Ramos (cell line): ENCODE measurements around the gene SRGAP3.
"Not testable (repeated sequence)": the region's sequence is repeated elsewhere in the genome, so short reads cannot be mapped to it uniquely, and the experiment has no call there.

ENCODE experiments used
- in situ Hi-C: fragments of 300-500 bp; cut with MboI; formaldehyde crosslinking; loops from one replicate; pipeline ENCODE4 v1.14.3; 2022; ENCODE audit warnings: low sequenced_read_pairs; ENCODE audit not compliant: unreplicated experiment

The SRGAP3 gene

GRCh38 chr3:9099702-9100512 is 149.5 kb downstream of the SRGAP3 start:
- in situ Hi-C loops: no loop called here

- in situ Hi-C loops: no loop called here
Measured at GRCh38 chr3:9098716-9099675, 150.4 kb downstream of the SRGAP3 start.

- in situ Hi-C loops: no loop called here
Measured at GRCh38 chr3:9097495-9097894, 152.0 kb downstream of the SRGAP3 start.

- in situ Hi-C loops: no loop called here
Measured at GRCh38 chr3:9091486-9092235, 157.8 kb downstream of the SRGAP3 start.

GRCh38 chr3:9088441-9089353 is 160.7 kb downstream of the SRGAP3 start:
- in situ Hi-C loops: no loop called here

- in situ Hi-C loops: no loop called here
Measured at GRCh38 chr3:9087831-9088413, 161.5 kb downstream of the SRGAP3 start.

- in situ Hi-C loops: not testable (repeated sequence)
Measured at GRCh38 chr3:9085428-9085827, 164.0 kb downstream of the SRGAP3 start.

- in situ Hi-C loops: no loop called here
Measured at GRCh38 chr3:9081184-9081818, 168.1 kb downstream of the SRGAP3 start.

- in situ Hi-C loops: no loop called here
Measured at GRCh38 chr3:9080163-9080562, 169.3 kb downstream of the SRGAP3 start.

- in situ Hi-C loops: no loop called here
Measured at GRCh38 chr3:9079676-9080075, 169.8 kb downstream of the SRGAP3 start.

- in situ Hi-C loops: no loop called here
Measured at GRCh38 chr3:9078561-9079240, 170.7 kb downstream of the SRGAP3 start.

GRCh38 chr3:9077029-9077428 is 172.4 kb downstream of the SRGAP3 start:
- in situ Hi-C loops: no loop called here

GRCh38 chr3:9075762-9076161 is 173.7 kb downstream of the SRGAP3 start:
- in situ Hi-C loops: no loop called here

GRCh38 chr3:9074079-9074478 is 175.4 kb downstream of the SRGAP3 start:
- in situ Hi-C loops: no loop called here

GRCh38 chr3:9072667-9073009 is 176.8 kb downstream of the SRGAP3 start:
- in situ Hi-C loops: no loop called here

GRCh38 chr3:9071936-9072666 is 177.3 kb downstream of the SRGAP3 start:
- in situ Hi-C loops: no loop called here

GRCh38 chr3:9070961-9071360 is 178.5 kb downstream of the SRGAP3 start:
- in situ Hi-C loops: no loop called here
